Central memory CD8-positive, alpha-beta T cell (primary cell): ENCODE data around the gene DPEP3.
A peak's percentile ranks its signal among the peaks of the same experiment; 100 is the strongest.

Experiments
- ATAC-seq: fragments of 150-1000 bp; cut with Tn5 transposase; replicated peaks from 2 replicates; pipeline ENCODE4 v1.10.0; 2022; ENCODE audit warnings: mild to moderate bottlenecking, moderate FRiP score, moderate number of reproducible peaks; ENCODE audit not compliant: poor library complexity, severe bottlenecking; ENCODE audit errors: extremely low read depth
- DNase-seq, 2 donors: peaks; one replicate each; pipeline ENCODE4 v3.0.0; 2021; ENCODE audit warnings: low spot score in 2 of 2
- H3K27ac Mint-ChIP-seq: one replicate; pipeline ENCODE4 v1.8.0; 2022; ENCODE audit warnings: low read depth, mild to moderate bottlenecking, moderate library complexity, mixed read lengths
- H3K27me3 Mint-ChIP-seq: one replicate; pipeline ENCODE4 v1.8.0; 2022; ENCODE audit warnings: mixed read lengths
- H3K36me3 Mint-ChIP-seq: one replicate; pipeline ENCODE4 v1.8.0; 2022; ENCODE audit warnings: mild to moderate bottlenecking, moderate library complexity, mixed read lengths; ENCODE audit not compliant: insufficient read depth
- H3K4me1 Mint-ChIP-seq: one replicate; pipeline ENCODE4 v1.8.0; 2022; ENCODE audit warnings: mixed read lengths
- H3K4me3 Mint-ChIP-seq: one replicate; pipeline ENCODE4 v1.8.0; 2022; ENCODE audit warnings: mild to moderate bottlenecking, moderate library complexity, mixed read lengths
- H3K9me3 Mint-ChIP-seq: one replicate; pipeline ENCODE4 v1.8.0; 2022; ENCODE audit warnings: mixed read lengths

Gene DPEP3

DNA sequence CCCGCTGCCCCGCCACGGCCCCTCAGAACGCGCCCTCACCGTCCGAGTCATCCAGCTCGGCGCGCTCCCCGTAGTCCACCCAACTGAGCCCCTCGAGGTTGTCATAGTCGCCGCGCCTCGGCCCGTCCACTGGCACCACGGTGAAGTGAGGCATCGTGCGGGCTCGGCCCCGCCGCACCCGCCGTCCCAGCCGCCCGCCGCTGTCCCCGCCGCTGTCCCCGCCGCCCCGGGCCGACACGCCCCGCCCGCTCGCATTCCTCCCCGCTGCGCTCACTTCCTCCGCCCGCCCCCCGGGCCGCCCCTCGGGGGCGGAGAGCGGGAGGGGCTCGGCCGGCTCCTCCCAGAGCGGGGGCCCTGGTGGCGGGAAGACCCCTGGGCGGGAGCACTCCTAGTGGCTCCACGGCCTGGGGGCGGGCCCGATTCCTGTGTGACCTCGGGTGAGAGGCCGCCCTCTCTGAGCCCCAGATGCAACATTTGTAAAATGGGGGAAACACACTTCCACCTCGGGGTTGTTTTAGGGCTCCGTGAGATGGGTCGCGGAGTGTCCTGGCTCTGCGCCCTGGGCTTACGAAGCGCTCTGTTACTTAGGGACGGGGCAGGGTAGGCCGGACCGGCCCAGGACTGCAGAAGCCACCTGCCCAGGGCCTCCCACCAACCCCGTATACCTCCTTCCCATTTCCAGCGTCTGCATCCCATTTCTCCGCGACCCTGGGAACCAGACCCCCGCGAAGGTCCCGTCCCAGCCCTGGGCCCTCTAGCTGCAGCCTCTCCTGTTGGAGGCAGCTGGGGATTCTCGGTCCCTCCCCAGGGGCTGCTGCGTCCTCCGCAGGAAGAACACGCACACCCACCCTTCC is 11.7 kb downstream of the DPEP3 start, which contains the start of gene SLC12A4:
Gene SLC12A4 (minus strand): TSS at position 238 of the 854 bp plus-strand sequence. CDS start 84 bp downstream, at position 154.
- no peaks in the 10 kb centered on the region for H3K9me3 Mint-ChIP-seq
- H3K27me3 Mint-ChIP-seq, result no peaks in the 10 kb centered on the region
- peak within 1 kb of the TSS; percentile 77 for H3K27ac Mint-ChIP-seq

DNA sequence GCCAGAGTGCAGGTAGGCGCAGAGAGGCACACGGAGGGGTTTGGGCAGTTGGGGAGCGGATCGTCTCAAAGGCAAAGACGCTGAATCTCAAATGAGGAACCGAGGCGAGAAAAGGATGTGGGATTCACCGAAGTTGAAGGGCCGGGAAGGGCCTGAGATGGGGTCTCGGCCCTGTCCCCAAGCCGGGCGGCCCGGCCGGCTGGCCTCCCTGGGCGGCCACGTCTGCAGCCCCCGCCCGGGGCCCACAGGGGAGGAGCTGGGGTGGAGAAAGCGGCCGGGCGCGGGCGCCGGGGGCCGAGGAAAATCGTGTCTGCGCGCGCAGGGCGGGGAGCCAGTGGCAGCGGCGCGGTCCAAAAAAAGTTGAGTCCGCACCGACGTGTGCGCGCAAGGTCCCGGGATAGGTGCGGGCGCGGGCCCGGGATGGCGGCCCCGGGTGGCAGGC is 12.3 kb downstream of the DPEP3 start:
- H3K27me3 Mint-ChIP-seq, result no peaks in the 10 kb centered on the region
- no peaks in the 10 kb centered on the region for H3K9me3 Mint-ChIP-seq
- peak overlapping the region; percentile 85 for H3K4me3 Mint-ChIP-seq
- H3K27ac Mint-ChIP-seq, result peak overlapping the region; percentile 77
- peaks cover 35% of the 10 kb centered on the region for H3K4me1 Mint-ChIP-seq
- peaks cover 9% of the 10 kb centered on the region for H3K36me3 Mint-ChIP-seq
- ATAC-seq (peak; percentile 17), DNase-seq (no peak)

More for the DNA sequence above, 11.7 kb downstream of the DPEP3 start, which contains the start of gene SLC12A4:
- Mint-ChIP-seq H3K4me1 (peaks cover 34% of the 10 kb centered on the region), H3K36me3 (peaks cover 9% of the 10 kb centered on the region), H3K4me3 (peak within 1 kb of the TSS; percentile 85)
- peak; percentile 85 for ATAC-seq
- peak; percentile 71 to 81 for DNase-seq

DNA sequence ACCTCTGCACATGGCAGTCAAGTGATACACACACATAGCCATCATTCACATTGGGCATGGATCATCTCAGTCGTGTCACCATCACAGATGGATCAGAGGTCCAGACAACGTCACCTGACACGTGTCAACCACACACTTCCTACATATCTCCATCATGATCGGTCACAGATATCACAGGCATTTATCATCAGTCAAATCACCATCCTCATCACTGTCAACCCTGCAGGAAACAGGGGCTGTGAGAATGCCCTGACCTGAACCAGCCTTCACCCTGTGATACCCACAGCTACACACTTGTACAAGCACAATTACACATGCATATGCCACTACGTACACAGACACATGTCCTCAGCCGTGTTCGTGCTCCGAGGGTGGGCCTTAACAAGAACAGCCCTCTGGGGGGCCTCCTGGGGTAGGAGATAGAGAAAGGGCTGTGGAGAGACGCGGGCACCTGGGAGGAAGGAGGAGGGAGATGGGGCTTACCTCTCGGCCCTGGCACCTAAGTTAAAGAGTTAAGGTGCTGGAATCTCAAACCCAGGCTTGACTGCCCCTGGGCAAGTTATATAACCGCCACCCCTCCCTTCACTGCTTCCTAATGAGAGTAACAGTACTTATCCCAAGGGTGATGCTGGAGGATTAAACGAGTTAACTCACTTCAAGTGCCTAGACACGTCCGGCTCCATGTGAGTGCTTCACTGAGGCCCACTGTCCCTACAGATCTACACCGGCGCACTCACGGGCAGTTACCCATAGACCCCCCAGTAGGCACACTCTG is 12.9 kb downstream of the DPEP3 start:
- peak; percentile 12 for ATAC-seq
- Mint-ChIP-seq H3K4me3 (peak overlapping the region; percentile 85), H3K36me3 (peaks cover 9% of the 10 kb centered on the region), H3K27me3 (no peaks in the 10 kb centered on the region), H3K4me1 (peaks cover 39% of the 10 kb centered on the region), H3K9me3 (no peaks in the 10 kb centered on the region), H3K27ac (peak overlapping the region; percentile 77)
- DNase-seq, result no peak

- Mint-ChIP-seq H3K27ac (peak overlapping the region; percentile 77), H3K9me3 (no peaks in the 10 kb centered on the region), H3K4me1 (peaks cover 39% of the 10 kb centered on the region), H3K27me3 (no peaks in the 10 kb centered on the region), H3K36me3 (peaks cover 9% of the 10 kb centered on the region), H3K4me3 (peak overlapping the region; percentile 85)
- DNase-seq, result no peak
- ATAC-seq, result no peak
These were observed 13.6 kb downstream of the DPEP3 start for GRCh38 chr16:67966549-67967182.

DNA sequence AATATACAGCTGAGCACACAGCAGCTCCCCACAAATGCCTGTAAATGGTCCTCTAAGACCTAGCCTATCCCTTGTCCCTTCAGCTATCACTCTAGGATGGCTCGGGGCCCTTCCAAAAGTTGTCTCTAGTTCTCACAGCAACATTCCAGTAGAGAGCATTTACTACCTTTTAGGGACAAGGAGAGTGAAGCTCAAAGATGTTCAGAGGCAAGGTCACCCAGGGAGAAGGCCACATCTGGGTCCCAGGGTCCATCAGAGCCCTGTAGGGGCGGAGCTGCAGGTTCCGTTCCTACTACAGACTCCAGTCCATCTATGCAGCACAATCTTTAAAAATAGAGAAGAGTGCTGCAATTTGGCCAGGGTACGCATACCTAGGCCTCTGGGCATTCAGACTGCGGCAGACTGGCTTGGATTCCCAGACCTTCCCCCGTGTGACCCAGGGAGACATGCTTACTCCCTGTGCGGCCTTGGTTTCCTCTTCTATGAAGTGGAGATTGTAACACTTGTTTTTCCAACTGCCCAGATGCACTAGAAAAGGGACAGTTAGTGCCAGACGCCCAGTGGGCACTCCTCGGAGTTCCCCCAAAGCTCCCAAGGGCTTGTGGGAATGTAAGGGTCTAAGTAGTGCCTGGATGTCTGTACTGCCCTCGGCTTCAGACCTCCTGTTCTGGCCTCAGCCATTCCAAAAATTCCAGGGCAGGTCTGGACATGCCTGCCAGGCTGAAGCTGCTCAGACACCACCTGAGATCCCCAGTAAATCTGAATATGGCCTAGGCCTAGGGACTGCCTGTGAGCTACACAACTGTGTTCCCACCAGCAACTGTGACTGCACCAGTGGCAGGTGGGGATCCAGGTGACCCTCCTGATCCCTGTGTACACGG is 14.4 kb downstream of the DPEP3 start:
- H3K9me3 Mint-ChIP-seq, result no peaks in the 10 kb centered on the region
- H3K27ac Mint-ChIP-seq, result no peak overlapping the region
- H3K36me3 Mint-ChIP-seq, result peaks cover 9% of the 10 kb centered on the region
- DNase-seq, result no peak
- H3K27me3 Mint-ChIP-seq, result no peaks in the 10 kb centered on the region
- no peak overlapping the region for H3K4me3 Mint-ChIP-seq
- H3K4me1 Mint-ChIP-seq, result peaks cover 39% of the 10 kb centered on the region
- no peak for ATAC-seq

GRCh38 chr16:67964477-67965131 is 15.7 kb downstream of the DPEP3 start:
- Mint-ChIP-seq H3K4me1 (peaks cover 35% of the 10 kb centered on the region), H3K4me3 (no peak overlapping the region), H3K27ac (no peak overlapping the region), H3K27me3 (no peaks in the 10 kb centered on the region), H3K36me3 (peaks cover 7% of the 10 kb centered on the region), H3K9me3 (no peaks in the 10 kb centered on the region)
- DNase-seq (no peak), ATAC-seq (no peak)

DNA sequence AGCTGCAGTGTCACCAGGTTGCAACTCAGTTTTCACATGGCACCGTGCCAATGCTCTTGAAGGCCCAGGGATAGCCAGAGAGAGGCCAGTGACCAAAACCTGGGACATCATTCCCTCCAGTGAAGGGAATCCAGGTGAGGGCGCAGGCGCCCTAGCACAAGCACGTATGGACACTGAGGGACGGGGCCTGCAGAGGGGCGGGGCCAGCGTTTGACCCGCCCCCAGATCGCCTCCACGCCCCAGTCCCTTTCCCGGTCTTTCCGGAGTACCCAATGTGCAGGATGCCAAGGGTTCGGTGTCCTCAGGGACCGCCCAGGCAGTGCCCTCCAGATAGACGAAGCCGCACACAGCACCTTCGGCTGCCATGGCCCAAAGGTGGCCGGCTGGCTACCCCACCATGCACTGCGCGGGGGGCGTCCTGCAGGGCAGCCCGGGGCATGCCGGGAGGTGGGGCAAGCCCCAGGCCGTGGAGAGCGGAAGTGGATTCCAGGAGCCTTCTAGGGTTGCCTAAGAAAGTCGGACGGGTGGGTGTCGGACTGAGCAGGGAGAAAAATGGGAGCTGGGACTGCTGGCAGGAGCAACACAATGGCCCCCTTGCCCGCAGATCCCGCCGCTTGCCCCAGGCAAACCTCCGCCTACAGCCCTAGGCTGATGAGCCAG is 16.5 kb downstream of the DPEP3 start:
- Mint-ChIP-seq H3K4me3 (no peak overlapping the region), H3K27ac (no peak overlapping the region), H3K9me3 (no peaks in the 10 kb centered on the region), H3K27me3 (no peaks in the 10 kb centered on the region), H3K36me3 (peaks cover 6% of the 10 kb centered on the region), H3K4me1 (peaks cover 27% of the 10 kb centered on the region)
- DNase-seq, result no peak
- ATAC-seq, result no peak

DNA sequence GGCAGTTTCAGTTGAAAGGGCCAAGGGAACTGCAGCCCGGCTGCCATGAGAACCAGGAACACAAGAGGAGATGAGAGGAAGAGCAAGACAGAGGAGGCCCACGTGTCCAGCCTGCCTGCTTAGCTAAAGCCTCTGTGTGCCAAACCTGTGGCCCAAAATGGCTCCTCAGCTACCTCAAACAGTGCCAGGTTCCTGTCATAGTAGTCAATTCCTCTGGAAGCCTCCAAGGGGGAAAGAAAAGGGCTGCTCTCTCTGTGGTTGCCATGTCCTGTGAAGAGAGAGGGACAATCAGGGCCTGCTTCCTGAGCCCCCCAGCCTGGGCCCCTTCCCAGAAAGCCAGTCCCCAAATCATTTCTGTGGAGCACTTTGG is 17.0 kb downstream of the DPEP3 start:
- H3K27ac Mint-ChIP-seq, result no peak overlapping the region
- H3K36me3 Mint-ChIP-seq, result peaks cover 6% of the 10 kb centered on the region
- H3K9me3 Mint-ChIP-seq, result no peaks in the 10 kb centered on the region

GRCh38 chr16:67962135-67962534 is 18.2 kb downstream of the DPEP3 start:
- ATAC-seq, result no peak
- no peak overlapping the region for H3K4me3 Mint-ChIP-seq
- peaks cover 18% of the 10 kb centered on the region for H3K4me1 Mint-ChIP-seq

More for the DNA sequence above, 17.0 kb downstream of the DPEP3 start:
- H3K4me3 Mint-ChIP-seq, result no peak overlapping the region
- H3K27me3 Mint-ChIP-seq, result no peaks in the 10 kb centered on the region
- ATAC-seq (no peak), DNase-seq (no peak)
- H3K4me1 Mint-ChIP-seq, result peaks cover 27% of the 10 kb centered on the region

DNA sequence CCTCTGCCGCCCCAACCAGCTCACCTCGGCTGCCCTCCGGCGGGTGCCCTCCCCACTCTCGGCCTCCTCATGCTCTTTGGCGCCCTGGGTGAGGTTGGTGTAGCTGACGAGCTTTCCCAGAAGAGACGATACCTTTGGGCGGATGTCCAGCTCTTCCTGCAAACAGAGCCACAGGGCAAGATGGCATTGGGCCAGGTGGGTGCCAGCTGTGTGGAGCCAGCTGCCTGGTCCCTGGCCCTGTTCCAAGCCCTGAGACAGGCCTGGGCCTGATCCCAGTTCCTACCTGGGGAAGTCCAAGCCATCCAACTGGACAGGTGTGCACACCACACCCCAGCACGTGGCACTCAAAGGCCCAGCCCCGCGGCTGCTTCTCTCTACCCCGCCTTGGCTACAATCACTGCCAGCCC is 18.7 kb downstream of the DPEP3 start:
- Mint-ChIP-seq H3K36me3 (peaks cover 3% of the 10 kb centered on the region), H3K27ac (no peak overlapping the region), H3K4me1 (peaks cover 12% of the 10 kb centered on the region), H3K9me3 (no peaks in the 10 kb centered on the region), H3K27me3 (no peaks in the 10 kb centered on the region), H3K4me3 (no peak overlapping the region)
- DNase-seq, result no peak
- ATAC-seq, result no peak

More at GRCh38 chr16:67962135-67962534, 18.2 kb downstream of the DPEP3 start:
- no peak for DNase-seq
- Mint-ChIP-seq H3K36me3 (peaks cover 3% of the 10 kb centered on the region), H3K27me3 (no peaks in the 10 kb centered on the region), H3K9me3 (no peaks in the 10 kb centered on the region), H3K27ac (no peak overlapping the region)
